Caco-2 (cell line): ENCODE data around the gene BICD2. TPM values are rescaled to one million over a fixed set of nuclear protein-coding genes. Genes with fewer than 3 reads are reported as not detected.

Source experiments
- BruUV-seq: library from RNA; stranded (reverse); fragments of 400-500 nt; replicated peaks from 2 replicates; lab custom pipeline; 2021; lab: Mats Ljungman, UMichigan
- CTCF ChIA-PET: fragments of 300-600 bp; sonication (Branson Sonifier 250); formaldehyde crosslinking; loops from one replicate; lab custom pipeline; 2022; ENCODE audit warnings: antibody characterized with exemption; lab: Charles Lee
- POLR2A ChIA-PET: fragments of 300-600 bp; sonication (Branson Sonifier 250); formaldehyde crosslinking; loops from one replicate; lab custom pipeline; 2022; ENCODE audit warnings: antibody characterized with exemption; lab: Charles Lee
- DNase-seq, 2 experiments: peaks; one replicate each; pipeline versions ENCODE4 v3.0.0 to v3.0.0-alpha.2; 2020 to 2022
- H3K27me3 ChIP-seq: replicated peaks from 2 replicates; pipeline ENCODE4 v1.6.0; 2011; ENCODE audit warnings: low read length; ENCODE audit not compliant: control insufficient read depth, insufficient read depth
- H3K36me3 ChIP-seq: 2 replicates; pipeline ENCODE4 v1.5.1; 2011; ENCODE audit warnings: low read length; ENCODE audit not compliant: control insufficient read depth, insufficient read depth
- H3K4me1 ChIP-seq: fragments of 250-450 bp; sonication (Bioruptor Pico); 2 replicates; pipeline ENCODE4 v1.5.1; 2020; ENCODE audit warnings: mild to moderate bottlenecking
- H3K4me3 ChIP-seq: 2 replicates; pipeline ENCODE4 v1.5.1; 2011; ENCODE audit warnings: low read depth, mild to moderate bottlenecking, control low read depth, low read length
- H3K9me3 ChIP-seq: fragments of 250-450 bp; sonication (Bioruptor Pico); 2 replicates; pipeline ENCODE4 v1.5.1; 2020; ENCODE audit warnings: mild to moderate bottlenecking, moderate library complexity
- H3K27ac Mint-ChIP-seq: one replicate; pipeline ENCODE4 v1.8.0; 2022; ENCODE audit warnings: mixed read lengths; ENCODE audit not compliant: unreplicated experiment
- H3K27me3 Mint-ChIP-seq: one replicate; pipeline ENCODE4 v1.8.0; 2022; ENCODE audit warnings: mixed read lengths; ENCODE audit not compliant: insufficient read depth, unreplicated experiment
- H3K36me3 Mint-ChIP-seq: one replicate; pipeline ENCODE4 v1.8.0; 2022; ENCODE audit warnings: mild to moderate bottlenecking, mixed read lengths; ENCODE audit not compliant: insufficient read depth, unreplicated experiment
- H3K4me1 Mint-ChIP-seq: one replicate; pipeline ENCODE4 v1.8.0; 2022; ENCODE audit warnings: low read depth, mixed read lengths; ENCODE audit not compliant: unreplicated experiment
- H3K4me3 Mint-ChIP-seq: one replicate; pipeline ENCODE4 v1.8.0; 2022; ENCODE audit warnings: mild to moderate bottlenecking, moderate library complexity, mixed read lengths; ENCODE audit not compliant: unreplicated experiment
- H3K9me3 Mint-ChIP-seq: one replicate; pipeline ENCODE4 v1.8.0; 2022; ENCODE audit warnings: mixed read lengths; ENCODE audit not compliant: unreplicated experiment
- intact Hi-C: fragments of 100-400 bp; cut with micrococcal nuclease; formaldehyde crosslinking; loops from one replicate; pipeline ENCODE4 v1.10.0; 2022; ENCODE audit not compliant: unreplicated experiment
- total RNA-seq: library from RNA; stranded (reverse); gene quantifications from 2 replicates; pipeline ENCODE4 v1.2.3, GENCODE V29; 2022
- TF ChIP-seq, protein P1 (sequence below), 2 experiments: fragments of 200-600 bp in 1 of 2; IDR thresholded peaks; 1 replicate in 1 of 2; 2 replicates in 1 of 2; pipeline versions ENCODE4 v1.5.1 to v1.8.0; 2011 to 2022; ENCODE audit warnings: antibody characterized with exemption in 1 of 2, control low read depth in 1 of 2, inconsistent platforms in 1 of 2, low read depth in 1 of 2, low read length in 1 of 2, mild to moderate bottlenecking in 1 of 2, moderate library complexity in 1 of 2; ENCODE audit not compliant: insufficient read depth in 1 of 2, severe bottlenecking in 1 of 2, unreplicated experiment in 1 of 2

Gene BICD2
- total RNA-seq, 1 experiment from 2014 or later, result 13.7 TPM

GRCh38 chr9:92715488-92716231 lies 49.0 kb downstream of the BICD2 start:
- TF ChIP-seq, protein P1, sequence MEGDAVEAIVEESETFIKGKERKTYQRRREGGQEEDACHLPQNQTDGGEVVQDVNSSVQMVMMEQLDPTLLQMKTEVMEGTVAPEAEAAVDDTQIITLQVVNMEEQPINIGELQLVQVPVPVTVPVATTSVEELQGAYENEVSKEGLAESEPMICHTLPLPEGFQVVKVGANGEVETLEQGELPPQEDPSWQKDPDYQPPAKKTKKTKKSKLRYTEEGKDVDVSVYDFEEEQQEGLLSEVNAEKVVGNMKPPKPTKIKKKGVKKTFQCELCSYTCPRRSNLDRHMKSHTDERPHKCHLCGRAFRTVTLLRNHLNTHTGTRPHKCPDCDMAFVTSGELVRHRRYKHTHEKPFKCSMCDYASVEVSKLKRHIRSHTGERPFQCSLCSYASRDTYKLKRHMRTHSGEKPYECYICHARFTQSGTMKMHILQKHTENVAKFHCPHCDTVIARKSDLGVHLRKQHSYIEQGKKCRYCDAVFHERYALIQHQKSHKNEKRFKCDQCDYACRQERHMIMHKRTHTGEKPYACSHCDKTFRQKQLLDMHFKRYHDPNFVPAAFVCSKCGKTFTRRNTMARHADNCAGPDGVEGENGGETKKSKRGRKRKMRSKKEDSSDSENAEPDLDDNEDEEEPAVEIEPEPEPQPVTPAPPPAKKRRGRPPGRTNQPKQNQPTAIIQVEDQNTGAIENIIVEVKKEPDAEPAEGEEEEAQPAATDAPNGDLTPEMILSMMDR (IDR thresholded peaks at IDR 0.05; ENCODE audit: insufficient read depth in 1 of 2, low read depth in 1 of 2, low read length in 1 of 2, severe bottlenecking in 1 of 2, unreplicated experiment in 1 of 2), result no peak
- H3K4me1 Mint-ChIP-seq, result no peaks in the 10 kb centered on the region
- BruUV-seq, result no TSS peak
- intact Hi-C loops, result no loop called here
- no peaks in the 10 kb centered on the region for H3K27me3 Mint-ChIP-seq
- Histone ChIP-seq H3K9me3 (no peaks in the 10 kb centered on the region), H3K27me3 (no peaks in the 10 kb centered on the region), H3K36me3 (no peaks in the 10 kb centered on the region; the same call in 1 of the 2 replicates), H3K4me1 (no peaks in the 10 kb centered on the region), H3K4me3 (no peak overlapping the region)
- no peaks in the 10 kb centered on the region for H3K9me3 Mint-ChIP-seq
- ChIA-PET POLR2A (no interaction called here), CTCF (interaction anchor here (2.0 kb wide), 1 partner anchor 75 kb away, joined by 8 read pairs; no protein-coding TSS in a partner anchor)
- no peak overlapping the region for H3K4me3 Mint-ChIP-seq
- H3K27ac Mint-ChIP-seq, result no peak overlapping the region
- DNase-seq, result no peak
- peaks cover 7% of the 10 kb centered on the region for H3K36me3 Mint-ChIP-seq

DNA sequence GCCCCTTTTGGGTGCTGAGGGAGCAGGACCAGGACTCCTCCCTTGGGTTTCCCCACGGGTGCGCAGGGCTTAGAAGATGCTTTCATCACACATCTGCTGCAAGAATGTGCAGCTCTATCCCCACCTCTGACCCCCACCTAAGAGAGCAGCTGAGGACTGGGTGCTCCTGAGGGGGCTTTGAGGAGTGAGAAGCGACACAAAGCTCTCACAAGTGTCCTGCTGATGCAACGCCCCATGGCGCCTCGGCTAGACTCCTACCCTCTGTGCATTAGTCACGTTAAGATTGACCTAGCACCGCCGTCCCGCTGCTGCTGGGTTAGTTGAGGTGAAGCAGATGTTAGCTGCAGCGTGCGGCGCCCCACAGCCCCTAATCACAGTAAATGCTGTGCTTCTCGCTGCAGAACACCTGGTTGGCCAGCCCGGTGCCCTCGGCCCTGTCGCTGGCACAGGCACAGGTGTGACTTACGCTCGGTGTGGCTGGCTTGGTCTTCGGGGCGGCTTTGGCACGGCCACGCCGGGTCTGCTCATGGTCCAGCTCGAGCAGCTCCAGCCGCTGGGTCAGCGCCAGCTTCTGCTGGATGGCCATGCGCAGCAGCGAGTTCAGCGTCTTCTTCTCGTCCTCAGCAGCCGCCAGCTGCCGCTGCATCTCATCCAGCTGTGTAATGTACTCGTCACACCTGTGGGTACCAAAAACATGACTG lies 49.7 kb downstream of the BICD2 start:
- TF ChIP-seq, protein P1 (IDR thresholded peaks at IDR 0.05; ENCODE audit: insufficient read depth in 1 of 2, low read depth in 1 of 2, low read length in 1 of 2, severe bottlenecking in 1 of 2, unreplicated experiment in 1 of 2), result no peak
- CTCF ChIA-PET, result no interaction called here
- no peak for DNase-seq
- BruUV-seq, result no TSS peak
- no peaks in the 10 kb centered on the region for H3K9me3 ChIP-seq
- H3K36me3 Mint-ChIP-seq, result peaks cover 7% of the 10 kb centered on the region
- no peaks in the 10 kb centered on the region; the same call in 1 of the 2 replicates for H3K36me3 ChIP-seq
- H3K4me3 Mint-ChIP-seq, result no peak overlapping the region
- POLR2A ChIA-PET, result no interaction called here
- H3K4me1 ChIP-seq, result no peaks in the 10 kb centered on the region
- no peaks in the 10 kb centered on the region for H3K9me3 Mint-ChIP-seq
- H3K4me3 ChIP-seq, result no peak overlapping the region
- H3K27me3 ChIP-seq, result no peaks in the 10 kb centered on the region
- no peaks in the 10 kb centered on the region for H3K4me1 Mint-ChIP-seq
- no peak overlapping the region for H3K27ac Mint-ChIP-seq
- intact Hi-C loops, result no loop called here
- H3K27me3 Mint-ChIP-seq, result no peaks in the 10 kb centered on the region

- CTCF ChIA-PET, result no interaction called here
- no peaks in the 10 kb centered on the region for H3K9me3 Mint-ChIP-seq
- H3K4me3 ChIP-seq, result no peak overlapping the region
- no TSS peak for BruUV-seq
- TF ChIP-seq, protein P1 (IDR thresholded peaks at IDR 0.05; ENCODE audit: insufficient read depth in 1 of 2, low read depth in 1 of 2, low read length in 1 of 2, severe bottlenecking in 1 of 2, unreplicated experiment in 1 of 2), result no peak
- no peak overlapping the region for H3K27ac Mint-ChIP-seq
- POLR2A ChIA-PET, result no interaction called here
- no peak overlapping the region for H3K4me3 Mint-ChIP-seq
- H3K4me1 Mint-ChIP-seq, result no peaks in the 10 kb centered on the region
- no peaks in the 10 kb centered on the region for H3K27me3 ChIP-seq
- H3K27me3 Mint-ChIP-seq, result no peaks in the 10 kb centered on the region
- H3K36me3 Mint-ChIP-seq, result peaks cover 7% of the 10 kb centered on the region
- no peaks in the 10 kb centered on the region for H3K4me1 ChIP-seq
- no peaks in the 10 kb centered on the region; the same call in 1 of the 2 replicates for H3K36me3 ChIP-seq
- H3K9me3 ChIP-seq, result no peaks in the 10 kb centered on the region
- intact Hi-C loops, result no loop called here
- no peak for DNase-seq
Observed at GRCh38 chr9:92714016-92714415, 50.6 kb downstream of the BICD2 start.
